GM21576 (cell line): ENCODE results near the gene MYLK3.
"Not testable (repeated sequence)": the region's sequence is repeated elsewhere in the genome, so short reads cannot be mapped to it uniquely, and the experiment has no call there.

Experiments used
- ATAC-seq: cut with Tn5 transposase; IDR thresholded peaks from one replicate; pipeline ENCODE4 v1.9.1; 2021; ENCODE audit warnings: mild to moderate bottlenecking, moderate library complexity; ENCODE audit not compliant: unreplicated experiment

MYLK3 gene

DNA sequence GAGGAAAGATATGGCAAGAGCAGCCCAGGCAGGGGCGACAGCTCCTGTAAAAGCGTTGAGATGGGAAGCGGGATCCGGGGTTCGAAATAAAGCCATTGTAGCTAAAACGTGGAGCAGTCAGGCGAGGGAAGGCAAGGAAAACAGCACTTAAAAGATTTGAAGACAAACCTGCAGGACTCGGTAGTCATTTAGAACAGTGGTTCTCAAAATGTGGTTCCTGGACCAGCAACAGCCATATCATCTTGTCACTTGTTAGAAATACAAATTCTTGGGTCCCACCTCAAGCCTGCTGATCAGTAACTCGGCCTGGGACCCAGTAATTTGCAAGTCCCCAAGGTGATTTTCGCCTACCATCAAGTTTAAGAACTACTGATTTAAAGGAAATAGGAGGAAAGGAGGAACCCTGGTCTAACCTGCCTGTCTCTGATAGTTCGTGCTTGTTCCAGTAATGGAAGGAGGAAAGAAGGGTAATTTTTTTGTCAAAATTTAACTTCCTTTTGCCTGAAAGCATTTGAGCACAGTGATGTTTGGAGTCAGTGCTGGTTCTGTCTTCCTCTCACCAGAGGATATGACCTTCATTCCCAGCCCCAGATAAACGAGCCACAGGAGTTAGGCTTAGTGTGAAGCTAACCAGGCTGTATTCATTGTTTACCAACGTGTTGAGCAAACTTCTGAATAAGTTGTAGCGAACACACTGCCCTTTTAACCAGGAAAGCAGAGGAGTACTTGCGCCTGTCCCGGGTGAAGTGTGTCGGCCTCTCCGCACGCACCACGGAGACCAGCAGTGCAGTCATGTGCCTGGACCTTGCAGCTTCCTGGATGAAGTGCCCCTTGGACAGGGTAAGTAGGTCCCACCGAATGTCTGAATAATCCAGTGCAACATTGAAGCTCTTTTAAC is 57.6 kb downstream of the MYLK3 start:
- no peak for ATAC-seq

DNA sequence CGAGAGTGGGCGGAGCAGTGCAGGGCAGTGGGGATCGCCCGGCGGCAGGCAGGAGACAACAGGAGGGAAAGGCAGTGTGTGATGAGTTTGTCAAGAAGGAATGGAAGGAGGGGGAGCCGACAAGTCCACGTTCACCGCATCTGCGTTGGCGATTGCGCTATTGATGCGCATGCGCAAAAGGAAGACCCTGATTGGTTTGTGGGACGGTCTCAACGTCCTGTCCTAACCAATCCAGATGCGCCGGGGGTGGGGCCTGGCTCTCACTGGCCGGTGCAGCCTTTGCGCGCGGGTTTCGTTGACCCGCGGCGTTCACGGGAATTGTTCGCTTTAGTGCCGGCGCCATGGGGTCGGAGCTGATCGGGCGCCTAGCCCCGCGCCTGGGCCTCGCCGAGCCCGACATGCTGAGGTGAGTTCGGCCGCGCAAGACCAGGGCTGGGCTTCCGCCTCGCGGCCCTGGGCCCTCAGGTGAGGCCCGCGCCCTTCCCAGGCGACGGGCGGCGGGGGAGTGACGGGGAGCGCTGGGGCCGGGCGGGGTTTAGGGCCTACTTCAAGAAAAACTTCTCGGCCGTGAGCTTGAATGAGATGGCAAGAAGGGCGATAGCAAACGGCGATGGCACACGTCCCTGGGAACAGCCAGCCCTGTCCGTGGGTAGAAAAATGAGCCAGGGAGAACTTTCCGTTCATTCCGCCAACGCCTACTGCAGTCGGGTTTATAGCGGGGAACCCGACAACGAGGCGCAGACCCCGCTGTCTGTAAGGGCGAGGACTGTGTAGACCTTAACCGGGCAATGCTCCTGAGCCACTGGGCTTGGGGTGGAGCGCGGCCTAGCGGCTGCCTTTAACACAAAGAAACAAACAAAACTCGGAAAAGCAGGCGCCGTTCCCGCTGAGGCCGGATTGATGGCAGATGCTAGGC is 58.5 kb downstream of the MYLK3 start, which contains the start of gene ORC6:
TSS of gene ORC6 (plus strand) at position 295 of the 916 bp plus-strand sequence. CDS start at position 342, 47 bp downstream.
- ATAC-seq: peak; percentile 68

DNA sequence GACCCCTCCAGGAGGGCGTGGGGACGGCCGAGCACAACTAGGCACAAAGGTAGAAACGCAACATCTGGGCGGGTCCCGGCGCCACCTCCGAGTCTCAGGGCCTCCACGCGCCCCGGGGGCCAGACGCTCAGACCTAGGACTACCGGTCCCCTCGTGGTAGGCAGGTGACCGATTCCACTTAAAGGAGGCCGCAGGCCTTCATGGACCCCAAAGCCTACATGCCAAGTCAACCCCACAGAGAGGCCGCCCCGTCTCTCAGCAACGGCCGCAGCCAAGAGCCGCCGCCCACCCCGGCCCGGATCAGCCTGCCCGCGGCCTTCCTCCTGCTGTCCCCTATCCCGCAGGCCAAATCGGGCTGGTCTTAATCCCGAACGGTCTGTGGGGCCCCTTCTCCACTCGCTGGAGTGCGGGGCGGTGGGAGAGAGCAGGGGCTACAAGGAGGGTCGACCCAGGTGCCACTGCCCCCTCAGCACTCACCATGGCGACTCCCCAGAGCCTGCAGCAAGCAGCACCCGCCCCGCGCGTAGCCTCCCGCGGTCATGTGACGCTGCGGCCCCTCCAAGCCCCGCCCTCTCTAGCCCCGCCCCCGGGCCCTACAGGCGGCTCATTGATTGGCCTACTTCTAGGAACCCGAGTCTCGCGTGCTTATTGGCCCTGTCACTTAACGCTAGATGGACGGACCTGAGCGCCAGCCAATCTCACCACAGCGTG is 59.3 kb downstream of the MYLK3 start, which contains the start of gene VPS35:
TSS of gene VPS35 (minus strand) at position 525 of the 711 bp plus-strand sequence. CDS start at position 480, 45 bp downstream.
- ATAC-seq: peak; percentile 78

DNA sequence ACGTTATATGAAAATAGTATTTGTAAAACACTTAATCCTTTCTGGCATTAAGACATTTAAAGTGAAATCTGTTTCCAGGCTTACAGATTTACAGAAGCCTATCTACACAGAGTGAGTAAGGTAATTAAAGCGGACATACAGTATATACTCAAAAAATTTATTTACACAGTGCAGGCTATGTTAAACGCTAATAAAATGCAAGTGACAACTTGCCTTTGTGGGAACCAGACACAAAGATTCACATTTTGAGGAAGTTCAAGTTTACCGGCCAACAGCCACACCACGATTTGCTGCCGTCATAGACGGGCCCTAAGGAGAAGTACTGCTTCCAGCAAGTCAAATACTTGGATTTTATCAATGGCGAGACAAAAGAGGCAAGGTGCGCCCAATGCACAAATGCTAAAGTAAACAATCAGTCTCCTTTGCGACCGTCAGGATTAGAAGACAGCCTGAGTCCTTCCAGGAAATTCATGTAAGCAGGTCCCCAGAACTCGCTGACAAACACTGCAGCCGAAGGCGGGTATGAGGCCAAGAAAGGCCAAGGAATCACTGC is 60.0 kb downstream of the MYLK3 start:
- no peak for ATAC-seq

DNA sequence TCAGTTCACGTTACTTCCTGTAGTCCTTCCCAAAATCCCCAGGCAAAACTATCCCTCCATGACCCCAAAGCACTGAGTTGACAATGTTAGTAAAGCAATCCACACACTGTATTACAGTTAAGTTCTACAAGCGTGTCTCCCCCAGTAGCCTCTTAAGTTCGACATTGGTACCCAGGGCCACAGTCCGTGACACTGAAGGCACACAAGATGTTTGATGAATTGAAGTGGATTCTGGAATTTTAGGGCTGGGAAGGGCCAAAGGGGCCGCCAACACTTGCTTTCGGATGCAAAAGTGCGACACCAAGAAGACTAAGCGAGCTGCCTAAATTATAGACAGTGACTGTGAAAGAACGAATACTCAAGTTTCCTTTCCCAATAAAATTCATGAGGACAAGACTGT is 60.7 kb downstream of the MYLK3 start:
- no peak for ATAC-seq

DNA sequence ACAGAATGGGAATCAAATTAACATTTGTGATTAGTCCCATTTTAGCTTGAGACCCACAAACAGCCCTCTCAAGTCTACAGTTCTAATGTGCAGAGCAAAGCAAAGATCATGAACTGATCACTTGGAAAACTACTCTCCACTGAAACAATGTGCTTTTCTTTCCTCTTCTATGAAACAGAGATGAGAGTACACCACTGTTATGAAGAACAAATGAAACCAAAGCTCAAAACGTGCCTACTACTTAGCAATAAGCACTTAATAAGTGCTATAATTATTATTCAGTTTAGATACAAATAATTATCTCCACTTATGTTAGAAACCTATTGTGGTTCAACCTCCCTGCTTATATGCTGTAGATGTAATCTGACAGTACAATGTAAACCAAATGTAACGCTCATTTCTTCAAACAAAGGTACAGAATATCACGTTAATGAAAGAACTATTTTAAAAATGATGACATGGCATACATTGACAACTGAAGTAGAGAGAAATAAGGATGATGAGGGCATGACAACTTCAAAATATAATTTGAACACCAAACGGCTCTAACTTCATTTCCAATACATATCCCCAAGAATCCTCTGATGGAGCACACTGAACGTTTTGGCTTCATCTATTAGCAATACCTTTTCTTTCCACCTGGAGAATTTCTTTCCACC is 61.2 kb downstream of the MYLK3 start:
- ATAC-seq: no peak

DNA sequence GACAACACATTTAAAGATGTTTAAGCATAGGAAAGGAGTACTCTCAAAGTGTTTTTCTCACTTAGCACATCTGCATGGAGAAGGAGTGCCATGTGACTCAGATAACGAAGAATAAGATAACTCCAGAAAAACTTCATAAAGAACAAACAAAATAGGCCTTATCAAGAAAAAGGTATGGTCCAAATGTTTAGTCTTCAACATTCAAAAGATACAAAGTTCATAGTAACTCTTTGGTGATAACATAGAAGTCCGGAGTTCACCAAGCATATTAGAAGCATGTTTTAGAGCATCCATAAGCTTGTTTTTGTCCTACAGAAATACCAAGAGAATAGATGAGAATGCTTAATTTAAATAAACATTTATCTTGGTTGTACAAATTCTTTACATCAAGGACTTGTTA is 66.3 kb downstream of the MYLK3 start:
- not testable (repeated sequence) for ATAC-seq

DNA sequence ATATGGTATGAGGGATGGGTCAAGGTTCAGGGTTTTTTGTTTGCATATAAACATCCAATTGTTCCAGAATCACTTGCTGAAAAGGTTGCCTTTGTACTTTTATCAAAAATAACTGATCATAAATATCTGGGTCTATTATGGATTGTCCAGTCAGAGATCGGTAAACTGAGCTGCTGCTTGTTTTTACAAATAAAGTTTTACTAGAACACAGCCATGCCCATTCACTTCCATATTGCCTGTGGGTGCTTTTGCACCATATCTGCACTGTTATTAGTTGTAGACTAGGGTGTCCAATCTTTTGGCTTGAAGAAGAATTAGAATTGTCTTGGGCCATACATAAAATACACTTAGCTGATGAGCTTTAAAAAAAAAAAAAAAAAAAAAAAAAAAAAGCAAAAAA is 70.2 kb downstream of the MYLK3 start:
- ATAC-seq: not testable (repeated sequence)

DNA sequence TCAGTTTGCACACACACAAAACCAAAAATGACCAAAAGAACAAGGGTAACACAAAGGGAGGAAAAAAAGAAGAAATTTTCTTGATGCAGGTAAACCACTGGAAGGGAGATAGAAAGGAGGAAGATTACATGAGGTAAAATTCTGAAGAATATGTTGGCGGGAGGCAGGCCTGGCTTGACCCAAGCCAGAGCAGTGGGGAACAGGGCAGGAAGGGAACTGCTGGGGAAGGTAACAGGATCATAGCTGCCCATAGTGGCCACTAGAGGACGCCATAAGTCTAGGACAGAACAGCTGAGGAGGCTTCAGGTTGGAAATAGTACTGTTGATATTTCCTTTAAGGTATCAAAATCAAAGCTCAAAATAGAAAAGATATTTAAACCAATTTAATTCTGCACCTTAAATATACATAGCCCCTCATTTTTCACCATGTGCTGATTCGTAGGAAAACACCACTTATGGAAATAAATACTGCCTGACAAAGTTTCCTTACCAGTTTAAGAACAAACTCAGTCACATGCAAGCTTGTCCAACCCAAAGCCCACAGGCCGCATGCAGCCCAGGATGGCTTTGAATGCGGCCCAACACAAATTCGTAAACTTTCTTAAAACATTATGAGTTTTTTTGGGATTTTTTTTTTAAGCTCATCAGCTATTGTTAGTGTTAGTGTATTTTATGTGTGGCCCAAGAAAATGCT is 74.7 kb downstream of the MYLK3 start:
- ATAC-seq: peak; percentile 78

DNA sequence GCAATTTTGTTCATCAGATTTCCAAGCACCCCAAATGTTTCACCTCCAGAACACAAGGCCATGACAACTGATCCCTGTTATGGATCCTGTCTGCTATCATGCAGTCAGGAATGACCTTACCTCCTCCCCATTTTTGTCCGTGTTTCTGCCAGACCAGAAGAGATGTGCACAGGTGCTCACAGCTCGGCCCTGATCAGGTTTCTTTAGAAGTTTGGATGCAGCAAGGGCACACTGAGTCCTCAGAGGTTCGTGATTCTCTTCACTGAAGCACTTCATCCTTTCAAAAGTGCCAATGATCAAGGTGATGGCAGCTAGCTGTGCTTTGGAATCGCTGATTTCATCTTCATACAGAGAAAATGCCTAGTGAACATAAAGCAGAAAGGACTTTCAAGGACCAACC is 86.0 kb downstream of the MYLK3 start:
- ATAC-seq: no peak

DNA sequence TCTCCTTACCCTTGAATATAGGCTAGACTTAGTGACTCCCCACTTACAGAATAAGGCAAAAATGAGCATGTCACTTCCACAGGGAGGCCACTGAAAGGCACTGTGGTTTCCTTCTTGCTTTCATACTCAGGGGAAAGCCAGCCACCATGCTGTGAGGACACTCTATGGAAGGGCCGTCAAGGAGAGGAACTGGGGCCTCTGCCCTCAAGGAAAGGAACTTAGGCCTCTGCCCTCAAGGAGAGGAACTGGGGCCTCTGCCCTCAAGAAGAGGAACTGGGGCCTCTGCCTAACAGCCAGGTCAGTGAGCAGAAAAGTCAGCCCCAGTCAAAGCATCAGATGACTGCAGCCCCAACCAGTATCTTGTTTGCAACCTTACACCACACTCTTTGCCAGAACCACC is 89.2 kb downstream of the MYLK3 start:
- peak; percentile 94 for ATAC-seq
